MCF 10A (cell line): Measurements from ENCODE around the gene UPP1. TPM values are rescaled to one million over a fixed set of nuclear protein-coding genes. Genes with fewer than 3 reads are reported as not detected.

ENCODE experiments used
- BruUV-seq: library from RNA; stranded (reverse); fragments of 400-500 nt; replicated peaks from 2 replicates; lab custom pipeline; 2021; lab: Mats Ljungman, UMichigan
- CTCF ChIA-PET: fragments of 300-600 bp; sonication (Branson Sonifier 250); formaldehyde crosslinking; extraction: SDS; loops from one replicate; lab custom pipeline; 2021; ENCODE audit warnings: antibody characterized with exemption, inconsistent platforms; lab: Yijun Ruan, JAX
- POLR2A ChIA-PET: fragments of 300-600, 350-650 bp; sonication (Branson Sonifier 250); formaldehyde crosslinking; extraction: SDS; loops from one replicate; lab custom pipeline; 2020; ENCODE audit warnings: antibody characterized with exemption, inconsistent platforms; lab: Yijun Ruan, JAX
- DNase-seq: peaks from one replicate; pipeline ENCODE4 v3.0.0-alpha.2; 2018; ENCODE audit not compliant: unreplicated experiment
- H3K27ac Mint-ChIP-seq: one replicate; pipeline ENCODE4 v1.8.0; 2022; ENCODE audit warnings: mild to moderate bottlenecking, low read depth, mixed read lengths; ENCODE audit not compliant: unreplicated experiment
- H3K27me3 Mint-ChIP-seq: one replicate; pipeline ENCODE4 v1.8.0; 2022; ENCODE audit warnings: mixed read lengths; ENCODE audit not compliant: insufficient read depth, unreplicated experiment
- H3K36me3 Mint-ChIP-seq: one replicate; pipeline ENCODE4 v1.8.0; 2022; ENCODE audit warnings: mild to moderate bottlenecking, moderate library complexity, mixed read lengths; ENCODE audit not compliant: insufficient read depth, unreplicated experiment
- H3K4me1 Mint-ChIP-seq: one replicate; pipeline ENCODE4 v1.8.0; 2022; ENCODE audit warnings: mixed read lengths; ENCODE audit not compliant: insufficient read depth, unreplicated experiment
- H3K4me3 Mint-ChIP-seq: one replicate; pipeline ENCODE4 v1.8.0; 2022; ENCODE audit warnings: mild to moderate bottlenecking, moderate library complexity, mixed read lengths; ENCODE audit not compliant: unreplicated experiment
- H3K9me3 Mint-ChIP-seq: one replicate; pipeline ENCODE4 v1.8.0; 2022; ENCODE audit warnings: mixed read lengths; ENCODE audit not compliant: unreplicated experiment
- intact Hi-C: fragments of 100-400 bp; cut with micrococcal nuclease; formaldehyde crosslinking; loops from 2 replicates; pipeline ENCODE4 v1.14.1; 2022
- total RNA-seq: library from RNA; stranded (reverse); gene quantifications from 2 replicates; pipeline ENCODE4 v1.2.3, GENCODE V29; 2022
- TF ChIP-seq, protein P1 (sequence below): fragments of 200-600 bp; IDR thresholded peaks from one replicate; pipeline ENCODE4 v1.8.0; 2022; ENCODE audit warnings: antibody characterized with exemption, mild to moderate bottlenecking; ENCODE audit not compliant: unreplicated experiment

UPP1 gene
- total RNA-seq, 1 experiment from 2014 or later, result 602 TPM

DNA sequence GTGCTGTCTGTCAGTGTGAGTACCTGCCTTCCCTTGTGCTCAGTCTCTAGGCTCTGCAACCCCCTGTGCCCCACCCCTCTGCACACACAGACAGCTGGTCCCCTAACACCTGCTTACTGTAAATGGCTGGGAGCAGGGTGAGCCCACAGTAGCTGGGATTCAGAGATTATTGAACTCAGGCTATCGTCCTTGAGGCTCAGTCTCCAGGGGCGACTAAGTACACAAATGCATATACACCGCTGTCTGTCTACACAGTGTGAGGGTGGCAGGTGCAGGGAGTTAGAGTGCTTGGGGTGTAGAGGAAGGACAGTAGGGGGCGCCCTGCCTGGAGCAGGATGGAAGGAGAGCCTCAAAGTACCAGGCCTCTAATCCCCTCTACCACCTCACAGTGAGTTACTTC is 12.9 kb downstream of the UPP1 start:
- Mint-ChIP-seq H3K4me3 (no peak overlapping the region), H3K9me3 (no peaks in the 10 kb centered on the region), H3K27me3 (no peaks in the 10 kb centered on the region), H3K27ac (no peak overlapping the region), H3K36me3 (peaks cover 74% of the 10 kb centered on the region), H3K4me1 (peaks cover 23% of the 10 kb centered on the region)
- no TSS peak for BruUV-seq
- ChIA-PET POLR2A (interaction anchor here (1.0 to 1.7 kb wide), 2 partner anchors 14 to 16 kb away, joined by 3 to 4 read pairs; no protein-coding TSS in a partner anchor), CTCF (interaction anchor here (0.6 to 16.0 kb wide), 12 partner anchors 8 to 531 kb away, joined by 3 to 314 read pairs (median 4); partner anchors contain the start of gene PKD1L1)
- TF ChIP-seq, protein P1, sequence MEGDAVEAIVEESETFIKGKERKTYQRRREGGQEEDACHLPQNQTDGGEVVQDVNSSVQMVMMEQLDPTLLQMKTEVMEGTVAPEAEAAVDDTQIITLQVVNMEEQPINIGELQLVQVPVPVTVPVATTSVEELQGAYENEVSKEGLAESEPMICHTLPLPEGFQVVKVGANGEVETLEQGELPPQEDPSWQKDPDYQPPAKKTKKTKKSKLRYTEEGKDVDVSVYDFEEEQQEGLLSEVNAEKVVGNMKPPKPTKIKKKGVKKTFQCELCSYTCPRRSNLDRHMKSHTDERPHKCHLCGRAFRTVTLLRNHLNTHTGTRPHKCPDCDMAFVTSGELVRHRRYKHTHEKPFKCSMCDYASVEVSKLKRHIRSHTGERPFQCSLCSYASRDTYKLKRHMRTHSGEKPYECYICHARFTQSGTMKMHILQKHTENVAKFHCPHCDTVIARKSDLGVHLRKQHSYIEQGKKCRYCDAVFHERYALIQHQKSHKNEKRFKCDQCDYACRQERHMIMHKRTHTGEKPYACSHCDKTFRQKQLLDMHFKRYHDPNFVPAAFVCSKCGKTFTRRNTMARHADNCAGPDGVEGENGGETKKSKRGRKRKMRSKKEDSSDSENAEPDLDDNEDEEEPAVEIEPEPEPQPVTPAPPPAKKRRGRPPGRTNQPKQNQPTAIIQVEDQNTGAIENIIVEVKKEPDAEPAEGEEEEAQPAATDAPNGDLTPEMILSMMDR, result peak; percentile 23
- intact Hi-C loops, result no loop called here
- DNase-seq, result no peak

DNA sequence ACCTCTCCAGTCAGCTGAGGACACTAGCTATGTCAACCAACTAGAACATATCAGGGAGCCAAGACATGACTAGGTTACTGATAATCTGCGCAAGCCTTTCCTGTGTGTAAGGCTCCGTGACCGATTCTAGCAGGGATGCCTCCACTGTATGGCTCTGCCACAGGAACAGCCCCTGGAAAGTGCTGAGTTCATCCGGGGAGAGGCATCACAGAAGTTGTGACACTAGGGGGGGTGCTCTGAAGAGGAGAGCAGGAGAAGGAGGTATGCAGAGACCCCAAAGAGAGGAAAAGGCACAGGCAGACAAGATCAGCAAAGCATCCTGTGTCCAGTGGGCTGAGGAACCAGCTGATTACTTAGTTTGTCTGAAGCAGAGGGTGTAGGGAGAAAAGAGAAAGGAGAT is 13.5 kb downstream of the UPP1 start:
- CTCF ChIA-PET, result interaction anchor here (0.6 to 16.0 kb wide), 16 partner anchors 11 to 265 kb away, joined by 3 to 314 read pairs (median 4); partner anchors contain the start of gene PKD1L1
- no peaks in the 10 kb centered on the region for H3K9me3 Mint-ChIP-seq
- H3K4me1 Mint-ChIP-seq, result peaks cover 20% of the 10 kb centered on the region
- BruUV-seq, result no TSS peak
- TF ChIP-seq, protein P1, result no peak
- no peak overlapping the region for H3K27ac Mint-ChIP-seq
- H3K36me3 Mint-ChIP-seq, result peaks cover 72% of the 10 kb centered on the region
- no peak for DNase-seq
- intact Hi-C loops, result no loop called here
- no peaks in the 10 kb centered on the region for H3K27me3 Mint-ChIP-seq
- H3K4me3 Mint-ChIP-seq, result no peak overlapping the region
- POLR2A ChIA-PET, result interaction anchor here (1.0 to 1.7 kb wide), 2 partner anchors 14 to 17 kb away, joined by 3 to 4 read pairs; no protein-coding TSS in a partner anchor

DNA sequence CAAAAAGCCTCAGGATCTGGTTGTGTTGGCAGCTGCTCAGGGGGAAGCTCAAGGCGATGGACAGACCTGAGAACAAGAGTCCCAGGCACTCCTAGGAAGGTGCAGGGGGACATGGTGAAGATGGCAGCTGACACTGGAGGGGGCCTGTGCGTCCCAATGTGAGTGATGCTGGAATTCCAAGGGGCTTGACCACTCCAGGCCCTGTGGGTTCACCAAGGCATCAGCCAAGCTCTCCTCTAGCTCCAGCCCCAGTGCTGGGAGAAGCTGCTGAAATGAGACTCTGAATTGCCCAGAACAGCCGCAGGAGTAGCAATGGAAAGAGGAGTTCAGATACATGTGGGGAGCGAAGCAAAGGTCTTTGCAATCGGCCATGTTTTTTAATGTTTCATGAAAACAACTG is 16.0 kb downstream of the UPP1 start:
- Mint-ChIP-seq H3K9me3 (no peaks in the 10 kb centered on the region), H3K27me3 (no peaks in the 10 kb centered on the region), H3K36me3 (peaks cover 63% of the 10 kb centered on the region), H3K27ac (no peak overlapping the region), H3K4me1 (peaks cover 9% of the 10 kb centered on the region), H3K4me3 (no peak overlapping the region)
- ChIA-PET POLR2A (interaction anchor here (0.6 to 1.1 kb wide), 3 partner anchors 9 to 23 kb away, joined by 3 read pairs; no protein-coding TSS in a partner anchor), CTCF (interaction anchor here (0.6 to 16.0 kb wide), 6 partner anchors 13 to 534 kb away, joined by 3 to 314 read pairs (median 6); partner anchors contain the start of gene PKD1L1)
- DNase-seq, result no peak
- TF ChIP-seq, protein P1, result no peak
- intact Hi-C loops, result no loop called here
- BruUV-seq, result no TSS peak

DNA sequence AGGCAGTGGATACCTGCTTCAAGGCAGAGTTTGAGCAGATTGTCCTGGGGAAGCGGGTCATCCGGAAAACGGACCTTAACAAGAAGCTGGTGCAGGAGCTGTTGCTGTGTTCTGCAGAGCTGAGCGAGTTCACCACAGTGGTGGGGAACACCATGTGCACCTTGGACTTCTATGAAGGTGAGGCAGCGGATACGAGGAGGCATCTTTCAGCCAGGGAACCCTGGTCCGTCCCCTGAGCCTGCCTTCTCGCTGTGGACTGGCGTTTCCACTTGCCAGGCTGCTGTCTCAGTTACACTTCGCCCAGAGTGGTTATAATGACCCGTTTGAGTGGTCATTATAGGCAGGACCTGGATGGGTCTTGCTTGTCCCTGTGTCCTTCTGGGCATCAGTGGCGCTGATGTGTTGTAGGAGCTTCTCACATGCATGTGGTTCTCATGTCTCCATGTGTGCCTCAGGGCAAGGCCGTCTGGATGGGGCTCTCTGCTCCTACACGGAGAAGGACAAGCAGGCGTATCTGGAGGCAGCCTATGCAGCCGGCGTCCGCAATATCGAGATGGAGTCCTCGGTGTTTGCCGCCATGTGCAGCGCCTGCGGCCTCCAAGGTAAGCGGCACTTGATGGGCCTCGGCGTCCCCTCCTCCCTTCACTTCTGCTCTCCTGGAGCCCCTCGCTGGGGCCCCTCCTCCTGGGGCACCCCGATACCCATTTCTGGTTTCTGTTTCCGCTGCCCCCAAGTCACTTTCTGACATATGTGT is 18.0 kb downstream of the UPP1 start:
- POLR2A ChIA-PET, result interaction anchor here (0.7 kb wide), 1 partner anchor 64 kb away, joined by 3 read pairs; the partner anchor contains the start of gene ABCA13
- H3K27me3 Mint-ChIP-seq, result no peaks in the 10 kb centered on the region
- DNase-seq, result no peak
- no TSS peak for BruUV-seq
- peaks cover 14% of the 10 kb centered on the region for H3K4me1 Mint-ChIP-seq
- TF ChIP-seq, protein P1, result no peak
- H3K4me3 Mint-ChIP-seq, result no peak overlapping the region
- H3K27ac Mint-ChIP-seq, result peak overlapping the region; percentile 53
- CTCF ChIA-PET, result interaction anchor here (0.6 to 16.0 kb wide), 5 partner anchors 11 to 179 kb away, joined by 3 to 314 read pairs (median 4); partner anchors contain the start of gene PKD1L1
- H3K36me3 Mint-ChIP-seq, result peaks cover 44% of the 10 kb centered on the region
- H3K9me3 Mint-ChIP-seq, result no peaks in the 10 kb centered on the region
- intact Hi-C loops, result no loop called here
